GM23338 (cell line): ENCODE results near the gene BCR. TPM values are rescaled to one million over a fixed set of nuclear protein-coding genes. Genes with fewer than 3 reads are reported as not detected.
"Not testable (repeated sequence)": the region's sequence is repeated elsewhere in the genome, so short reads cannot be mapped to it uniquely, and the experiment has no call there.

Experiments
- ATAC-seq: fragments of 200-7000 bp; cut with Tn5 transposase; 3 replicates; pipeline ENCODE4 v1.9.1; 2020
- DNase-seq: peaks from one replicate; pipeline ENCODE4 v3.0.0-alpha.2; 2015; ENCODE audit warnings: low spot score
- H2AFZ ChIP-seq: fragments of 200-600 bp; sonication (generic); 2 replicates; pipeline ENCODE4 v1.8.0; 2016; ENCODE audit warnings: antibody characterized with exemption, mild to moderate bottlenecking, moderate library complexity
- H3F3A ChIP-seq: fragments of 200-600 bp; sonication (generic); replicated peaks from 2 replicates; pipeline ENCODE4 v1.8.0; 2017; ENCODE audit warnings: antibody characterized with exemption, mixed run types, low read depth
- H3K27ac ChIP-seq: fragments of 200-600 bp; sonication (generic); 2 replicates; pipeline ENCODE4 v1.6.1; 2016; ENCODE audit warnings: low read depth
- H3K27me3 ChIP-seq: fragments of 200-600 bp; sonication (generic); 2 replicates; pipeline ENCODE4 v1.8.0; 2016; ENCODE audit warnings: mild to moderate bottlenecking, mixed run types, moderate library complexity; ENCODE audit not compliant: insufficient read depth
- H3K36me3 ChIP-seq: fragments of 200-600 bp; sonication (generic); 2 replicates; pipeline ENCODE4 v1.8.0; 2016; ENCODE audit warnings: mild to moderate bottlenecking; ENCODE audit not compliant: insufficient read depth
- H3K4me1 ChIP-seq: fragments of 200-600 bp; sonication (generic); 2 replicates; pipeline ENCODE4 v1.8.0; 2016; ENCODE audit warnings: mild to moderate bottlenecking, moderate library complexity; ENCODE audit not compliant: insufficient read depth
- H3K4me2 ChIP-seq: fragments of 200-600 bp; sonication (generic); 2 replicates; pipeline ENCODE4 v1.7.1; 2017; ENCODE audit warnings: mixed run types
- H3K4me3 ChIP-seq: fragments of 200-600 bp; sonication (generic); 2 replicates; pipeline ENCODE4 v1.6.1; 2016; ENCODE audit warnings: mixed run types
- H3K79me2 ChIP-seq: fragments of 200-600 bp; sonication (generic); replicated peaks from 2 replicates; pipeline ENCODE4 v1.8.0; 2017; ENCODE audit warnings: mild to moderate bottlenecking; ENCODE audit not compliant: insufficient read depth
- H3K9me2 ChIP-seq: fragments of 200-600 bp; sonication (generic); 2 replicates; pipeline ENCODE4 v1.8.0; 2017; ENCODE audit not compliant: insufficient read depth
- H4K20me1 ChIP-seq: fragments of 200-600 bp; sonication (generic); replicated peaks from 2 replicates; pipeline ENCODE4 v1.8.0; 2017; ENCODE audit warnings: mild to moderate bottlenecking; ENCODE audit not compliant: insufficient read depth
- H3K27ac Mint-ChIP-seq: 2 replicates; pipeline ENCODE4 v1.8.0; 2020; ENCODE audit warnings: inconsistent platforms, mild to moderate bottlenecking, moderate library complexity, mixed read lengths
- H3K27me3 Mint-ChIP-seq: 3 replicates; pipeline ENCODE4 v1.8.0; 2022; ENCODE audit warnings: low read depth, mild to moderate bottlenecking, moderate library complexity, mixed read lengths, inconsistent platforms; ENCODE audit not compliant: insufficient read depth, poor library complexity
- H3K36me3 Mint-ChIP-seq: 3 replicates; pipeline ENCODE4 v1.8.0; 2021; ENCODE audit warnings: low read depth, mild to moderate bottlenecking, inconsistent platforms, moderate library complexity, mixed read lengths
- H3K4me1 Mint-ChIP-seq: 3 replicates; pipeline ENCODE4 v1.8.0; 2020; ENCODE audit warnings: mild to moderate bottlenecking, inconsistent platforms, mixed read lengths
- H3K4me3 Mint-ChIP-seq: 3 replicates; pipeline ENCODE4 v1.8.0; 2021; ENCODE audit warnings: moderate library complexity, mild to moderate bottlenecking, inconsistent platforms, mixed read lengths
- H3K9me3 Mint-ChIP-seq: 3 replicates; pipeline ENCODE4 v1.8.0; 2020; ENCODE audit warnings: moderate library complexity, mild to moderate bottlenecking, inconsistent platforms, mixed read lengths
- CTCF ChIP-seq, 2 experiments: fragments of 200-600 bp in 1 of 2; sonication (generic) in 1 of 2; conservative IDR thresholded peaks; 2 replicates each; pipeline versions ENCODE4 v1.5.1 to v1.6.1; 2016 to 2017; ENCODE audit warnings: antibody characterized with exemption in 2 of 2, low read depth in 2 of 2, mild to moderate bottlenecking in 2 of 2, moderate library complexity in 1 of 2
- EZH2 ChIP-seq: fragments of 200-600 bp; sonication (generic); IDR thresholded peaks from one replicate; pipeline ENCODE4 v1.8.0; 2017; ENCODE audit warnings: antibody characterized with exemption, mild to moderate bottlenecking, low read depth; ENCODE audit not compliant: unreplicated experiment
- EZH2phosphoT487 ChIP-seq: fragments of 200-600 bp; sonication (generic); IDR thresholded peaks from one replicate; pipeline ENCODE4 v1.8.1; 2018; ENCODE audit warnings: antibody characterized with exemption; ENCODE audit not compliant: unreplicated experiment
- JUNB ChIP-seq: IDR thresholded peaks from one replicate; pipeline ENCODE4 v1.6.1; 2016; ENCODE audit warnings: antibody characterized with exemption; ENCODE audit not compliant: unreplicated experiment
- POLR2AphosphoS5 ChIP-seq: IDR thresholded peaks from 2 replicates; pipeline ENCODE4 v1.6.1; 2016; ENCODE audit warnings: antibody characterized with exemption, low read depth
- STAT1 ChIP-seq: IDR thresholded peaks from one replicate; pipeline ENCODE4 v1.6.1; 2016; ENCODE audit warnings: antibody characterized with exemption; ENCODE audit not compliant: unreplicated experiment
- ZNF114 ChIP-seq: fragments of 250-450 bp; sonication (Bioruptor Pico); IDR thresholded peaks from 2 replicates; pipeline ENCODE4 v1.5.0; 2020; ENCODE audit warnings: mild to moderate bottlenecking, moderate library complexity
- ZNF462 ChIP-seq: fragments of 250-450 bp; sonication (Bioruptor Pico); IDR thresholded peaks from 2 replicates; pipeline ENCODE4 v1.5.0; 2020; ENCODE audit warnings: mild to moderate bottlenecking, moderate library complexity
- polyA plus RNA-seq: library from polyadenylated mRNA; unstranded; fragments of >200 nt; fragmentation: Nextera tagmentation; extraction: Ambion mirVana; gene quantifications from 2 replicates; pipeline ENCODE4 v1.2.1, GENCODE V29; 2016
- total RNA-seq: library from RNA; depleted of rRNA; stranded (reverse); fragments of >200 nt; shearing (Covaris generic); gene quantifications from 2 replicates; pipeline ENCODE4 v1.2.3, GENCODE V29; 2014

BCR gene
- total and polyA plus RNA-seq, 2 experiments from 2014 or later = 17.7 to 121 TPM

- no peak for TF ChIP-seq ZNF462 (CRISPR knock-in tag)
- TF ChIP-seq CTCF (conservative IDR thresholded peaks at IDR 0.05; ENCODE audit: low read depth in 2 of 2) = no peak
- no peak for TF ChIP-seq STAT1
- no peak for TF ChIP-seq EZH2phosphoT487
- TF ChIP-seq JUNB = no peak
- TF ChIP-seq ZNF114 (CRISPR knock-in tag) = no peak
- TF ChIP-seq POLR2AphosphoS5 = no peak
- TF ChIP-seq EZH2 = no peak
These were observed 144.9 kb downstream of the BCR start (continued) for GRCh38 chr22:23325183-23325582.

- H3K36me3 Mint-ChIP-seq, H3K4me3 ChIP-seq, H3K9me3 Mint-ChIP-seq, DNase-seq, H3K27me3 Mint-ChIP-seq, H3K79me2 ChIP-seq, H3K4me1 ChIP-seq, ATAC-seq, H4K20me1 ChIP-seq, H3K27ac ChIP-seq, H3K27me3 ChIP-seq, H3F3A ChIP-seq, H3K4me3 Mint-ChIP-seq, H3K4me1 Mint-ChIP-seq, H3K4me2 ChIP-seq, H3K36me3 ChIP-seq, H3K9me2 ChIP-seq, H2AFZ ChIP-seq, H3K27ac Mint-ChIP-seq: not testable (repeated sequence)
These were observed 153.5 kb downstream of the BCR start for GRCh38 chr22:23333822-23334221.

- not testable (repeated sequence) for H4K20me1 ChIP-seq, H3K27me3 Mint-ChIP-seq, H3K4me3 ChIP-seq, H3K9me2 ChIP-seq, DNase-seq, H3K4me1 Mint-ChIP-seq, H3K79me2 ChIP-seq, H3K27ac Mint-ChIP-seq, H3K9me3 Mint-ChIP-seq, H3K4me2 ChIP-seq, ATAC-seq, H3K4me1 ChIP-seq, H3K36me3 ChIP-seq, H2AFZ ChIP-seq, H3K27ac ChIP-seq, H3K4me3 Mint-ChIP-seq, H3K36me3 Mint-ChIP-seq, H3F3A ChIP-seq, H3K27me3 ChIP-seq
These were observed 157.4 kb downstream of the BCR start for GRCh38 chr22:23337672-23338071.

- DNase-seq, H3K36me3 Mint-ChIP-seq, ATAC-seq, H3K4me1 ChIP-seq, H3K9me2 ChIP-seq, H3K27me3 ChIP-seq, H3K9me3 Mint-ChIP-seq, H3K27ac ChIP-seq, H3K4me3 Mint-ChIP-seq, H3K79me2 ChIP-seq, H3K4me2 ChIP-seq, H3K27me3 Mint-ChIP-seq, H3K4me1 Mint-ChIP-seq, H3K4me3 ChIP-seq, H3K36me3 ChIP-seq, H3K27ac Mint-ChIP-seq, H3F3A ChIP-seq, H4K20me1 ChIP-seq, H2AFZ ChIP-seq: not testable (repeated sequence)
These were observed 161.8 kb downstream of the BCR start for GRCh38 chr22:23341942-23342695.
